ENCODE data around the gene FRMPD3.

Gene FRMPD3

DNA sequence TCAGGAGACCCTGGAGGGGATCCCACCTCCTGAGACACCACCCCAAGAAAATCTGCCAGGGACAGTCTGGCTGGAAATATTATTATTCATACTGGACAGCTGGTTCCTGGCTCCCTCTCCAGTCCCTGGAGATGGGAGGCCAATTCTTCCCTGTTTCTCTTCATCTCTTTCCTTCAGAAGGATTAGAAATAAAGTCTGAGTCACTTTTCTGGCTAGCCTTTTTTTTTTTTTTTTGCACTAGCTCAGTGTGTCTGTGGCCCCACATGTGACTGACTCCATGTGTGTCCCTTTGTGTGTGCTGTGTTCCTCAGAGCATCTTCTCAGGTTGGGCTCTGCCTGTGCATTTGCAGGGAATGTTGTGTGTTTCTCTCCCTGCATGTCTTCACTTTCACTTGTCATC lies 1.8 kb upstream of the FRMPD3 start (continued):
- TF ChIP-seq TCF4 (CRISPR knock-in tag; IDR thresholded peaks at IDR 0.05; ENCODE audit: borderline replicate concordance): no peak
- no peak for TF ChIP-seq GLIS3 (CRISPR knock-in tag; IDR thresholded peaks at IDR 0.05)
- TF ChIP-seq, protein P1, sequence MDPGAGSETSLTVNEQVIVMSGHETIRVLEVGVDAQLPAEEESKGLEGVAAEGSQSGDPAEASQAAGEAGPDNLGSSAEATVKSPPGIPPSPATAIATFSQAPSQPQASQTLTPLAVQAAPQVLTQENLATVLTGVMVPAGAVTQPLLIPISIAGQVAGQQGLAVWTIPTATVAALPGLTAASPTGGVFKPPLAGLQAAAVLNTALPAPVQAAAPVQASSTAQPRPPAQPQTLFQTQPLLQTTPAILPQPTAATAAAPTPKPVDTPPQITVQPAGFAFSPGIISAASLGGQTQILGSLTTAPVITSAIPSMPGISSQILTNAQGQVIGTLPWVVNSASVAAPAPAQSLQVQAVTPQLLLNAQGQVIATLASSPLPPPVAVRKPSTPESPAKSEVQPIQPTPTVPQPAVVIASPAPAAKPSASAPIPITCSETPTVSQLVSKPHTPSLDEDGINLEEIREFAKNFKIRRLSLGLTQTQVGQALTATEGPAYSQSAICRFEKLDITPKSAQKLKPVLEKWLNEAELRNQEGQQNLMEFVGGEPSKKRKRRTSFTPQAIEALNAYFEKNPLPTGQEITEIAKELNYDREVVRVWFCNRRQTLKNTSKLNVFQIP (CRISPR knock-in tag; IDR thresholded peaks at IDR 0.05; ENCODE audit: borderline replicate concordance, low read depth): no peak

DNA sequence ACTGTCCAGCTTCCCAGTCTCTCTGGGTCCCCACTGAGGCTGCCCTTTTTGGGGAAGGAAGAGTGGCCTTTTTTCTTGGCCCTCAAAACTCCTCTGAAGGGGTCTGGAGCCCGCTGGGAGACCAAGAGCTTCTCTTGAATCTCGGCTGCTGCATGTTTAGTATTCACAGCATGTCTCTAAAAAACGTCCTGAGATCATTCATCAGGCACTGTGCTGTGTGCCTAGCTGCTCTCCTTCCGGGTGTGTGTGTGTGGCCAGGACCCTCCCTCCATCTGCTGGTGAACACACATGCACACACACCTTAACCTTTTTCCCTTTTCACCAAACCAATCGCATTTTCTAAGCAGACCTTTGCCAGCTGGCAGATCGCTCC lies 841 bp upstream of the FRMPD3 start:
- no peak; the same call in 2 of the 3 replicates for ATAC-seq
- TF ChIP-seq ZNF8 (CRISPR knock-in tag; IDR thresholded peaks at IDR 0.05) (no peak), CSDC2 (CRISPR knock-in tag; IDR thresholded peaks at IDR 0.05) (no peak), ZFP3 (CRISPR knock-in tag; IDR thresholded peaks at IDR 0.05) (no peak), PPARA (CRISPR knock-in tag; IDR thresholded peaks at IDR 0.05; ENCODE audit: borderline replicate concordance) (no peak)

DNA sequence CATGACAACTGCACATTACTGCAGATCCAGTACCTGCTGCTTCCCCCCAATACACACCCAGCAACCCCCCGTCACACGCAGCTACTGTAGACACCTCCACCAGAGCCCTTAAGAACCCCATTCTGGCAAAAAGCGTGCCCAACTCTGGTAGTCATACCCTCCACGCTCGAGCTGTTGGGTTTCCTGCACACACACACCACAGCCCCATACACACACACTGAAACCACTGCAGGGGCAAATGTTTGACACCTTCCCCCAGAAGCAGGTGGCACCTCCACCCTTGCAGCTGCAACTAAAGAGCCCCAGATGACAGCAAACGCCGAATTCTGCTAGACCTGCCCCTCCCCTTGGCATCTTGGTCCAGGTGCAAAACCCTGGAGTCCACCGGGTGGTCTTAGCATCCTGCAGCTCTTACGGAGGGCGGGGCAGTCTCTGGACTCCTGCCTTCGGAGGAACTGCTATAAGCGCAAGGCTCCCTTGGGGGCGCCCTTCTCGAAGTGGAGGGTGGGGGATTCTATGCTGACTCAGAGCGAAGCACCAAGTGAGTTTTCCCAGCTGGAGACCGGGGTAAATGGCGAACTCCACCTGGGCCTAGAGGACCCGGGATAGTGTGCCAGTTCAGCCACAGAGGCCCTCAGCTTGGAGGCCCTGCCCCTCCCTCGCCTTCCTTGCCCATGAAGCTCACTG lies 1.5 kb downstream of the FRMPD3 start:
- no peak for ATAC-seq
- no peak for TF ChIP-seq ZFP3 (CRISPR knock-in tag; IDR thresholded peaks at IDR 0.05)

DNA sequence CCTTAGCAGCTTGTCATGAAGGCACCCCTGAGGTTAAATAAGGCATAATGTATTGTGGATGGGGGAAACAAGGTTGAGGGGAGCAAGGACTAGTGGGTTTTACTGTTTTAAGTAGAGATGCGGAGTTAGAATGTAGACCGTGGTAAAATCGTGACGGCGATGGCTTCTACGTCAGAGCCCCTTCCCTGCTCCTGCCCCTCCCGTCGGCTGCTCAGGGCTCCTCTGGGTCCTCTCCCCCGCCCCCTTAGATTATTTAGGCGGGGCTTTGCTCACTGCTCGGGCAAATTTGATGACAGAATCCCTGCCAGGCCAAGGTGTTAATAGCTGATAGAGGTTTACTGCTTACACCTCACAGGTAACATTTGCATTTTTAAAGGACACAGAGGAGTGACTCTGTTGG lies 2.3 kb downstream of the FRMPD3 start:
- TF ChIP-seq, protein P1 (CRISPR knock-in tag; IDR thresholded peaks at IDR 0.05; ENCODE audit: borderline replicate concordance, low read depth): no peak
- TF ChIP-seq ZC3H10 (CRISPR knock-in tag; IDR thresholded peaks at IDR 0.05): no peak
- TF ChIP-seq TOX (CRISPR knock-in tag; IDR thresholded peaks at IDR 0.05; ENCODE audit: borderline replicate concordance): no peak
- TF ChIP-seq OSR1 (CRISPR knock-in tag; IDR thresholded peaks at IDR 0.05): no peak
- no peak for TF ChIP-seq GLIS3 (CRISPR knock-in tag; IDR thresholded peaks at IDR 0.05)
- TF ChIP-seq ARNTL (CRISPR knock-in tag; IDR thresholded peaks at IDR 0.05; ENCODE audit: borderline replicate concordance, low read depth): no peak
- TF ChIP-seq ZNF70 (CRISPR knock-in tag; IDR thresholded peaks at IDR 0.05): no peak
- no peak for TF ChIP-seq ZNF8 (CRISPR knock-in tag; IDR thresholded peaks at IDR 0.05)
- no peak for ATAC-seq

DNA sequence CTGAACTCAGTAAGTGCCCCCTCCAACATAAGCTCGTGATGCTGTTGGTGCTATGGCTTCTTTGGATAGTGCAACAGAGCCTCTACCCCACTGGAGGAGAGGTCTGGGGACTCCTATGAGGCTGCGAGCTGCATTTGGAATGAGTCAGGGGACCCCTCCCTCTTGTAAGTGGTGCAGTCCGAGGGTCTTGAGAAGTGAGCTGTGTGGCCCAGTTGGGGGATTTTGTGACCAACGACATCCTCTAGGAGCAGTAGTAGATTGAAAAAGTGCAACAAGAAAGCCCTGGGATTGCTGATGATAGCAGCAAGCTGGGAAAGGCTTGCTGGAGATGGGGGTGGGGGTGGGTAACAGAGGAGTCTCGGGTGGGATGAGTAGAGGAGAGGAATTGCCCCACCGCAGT lies 3.1 kb downstream of the FRMPD3 start:
- no peak for ATAC-seq
- TF ChIP-seq GLIS3 (CRISPR knock-in tag; IDR thresholded peaks at IDR 0.05): no peak
- no peak for TF ChIP-seq SNAI2 (CRISPR knock-in tag; IDR thresholded peaks at IDR 0.05)
- no peak for TF ChIP-seq ARNTL (CRISPR knock-in tag; IDR thresholded peaks at IDR 0.05; ENCODE audit: borderline replicate concordance, low read depth)
- TF ChIP-seq BACH2 (CRISPR knock-in tag; IDR thresholded peaks at IDR 0.05; ENCODE audit: borderline replicate concordance): no peak
- TF ChIP-seq CSDC2 (CRISPR knock-in tag; IDR thresholded peaks at IDR 0.05): no peak
- TF ChIP-seq, protein P1 (CRISPR knock-in tag; IDR thresholded peaks at IDR 0.05; ENCODE audit: borderline replicate concordance, low read depth): no peak
- no peak for TF ChIP-seq OSR1 (CRISPR knock-in tag; IDR thresholded peaks at IDR 0.05)
- TF ChIP-seq ZFP3 (CRISPR knock-in tag; IDR thresholded peaks at IDR 0.05): no peak
- TF ChIP-seq, protein P2, sequence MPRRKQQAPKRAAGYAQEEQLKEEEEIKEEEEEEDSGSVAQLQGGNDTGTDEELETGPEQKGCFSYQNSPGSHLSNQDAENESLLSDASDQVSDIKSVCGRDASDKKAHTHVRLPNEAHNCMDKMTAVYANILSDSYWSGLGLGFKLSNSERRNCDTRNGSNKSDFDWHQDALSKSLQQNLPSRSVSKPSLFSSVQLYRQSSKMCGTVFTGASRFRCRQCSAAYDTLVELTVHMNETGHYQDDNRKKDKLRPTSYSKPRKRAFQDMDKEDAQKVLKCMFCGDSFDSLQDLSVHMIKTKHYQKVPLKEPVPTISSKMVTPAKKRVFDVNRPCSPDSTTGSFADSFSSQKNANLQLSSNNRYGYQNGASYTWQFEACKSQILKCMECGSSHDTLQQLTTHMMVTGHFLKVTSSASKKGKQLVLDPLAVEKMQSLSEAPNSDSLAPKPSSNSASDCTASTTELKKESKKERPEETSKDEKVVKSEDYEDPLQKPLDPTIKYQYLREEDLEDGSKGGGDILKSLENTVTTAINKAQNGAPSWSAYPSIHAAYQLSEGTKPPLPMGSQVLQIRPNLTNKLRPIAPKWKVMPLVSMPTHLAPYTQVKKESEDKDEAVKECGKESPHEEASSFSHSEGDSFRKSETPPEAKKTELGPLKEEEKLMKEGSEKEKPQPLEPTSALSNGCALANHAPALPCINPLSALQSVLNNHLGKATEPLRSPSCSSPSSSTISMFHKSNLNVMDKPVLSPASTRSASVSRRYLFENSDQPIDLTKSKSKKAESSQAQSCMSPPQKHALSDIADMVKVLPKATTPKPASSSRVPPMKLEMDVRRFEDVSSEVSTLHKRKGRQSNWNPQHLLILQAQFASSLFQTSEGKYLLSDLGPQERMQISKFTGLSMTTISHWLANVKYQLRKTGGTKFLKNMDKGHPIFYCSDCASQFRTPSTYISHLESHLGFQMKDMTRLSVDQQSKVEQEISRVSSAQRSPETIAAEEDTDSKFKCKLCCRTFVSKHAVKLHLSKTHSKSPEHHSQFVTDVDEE (CRISPR knock-in tag; IDR thresholded peaks at IDR 0.05): no peak
- TF ChIP-seq ZNF8 (CRISPR knock-in tag; IDR thresholded peaks at IDR 0.05): no peak

DNA sequence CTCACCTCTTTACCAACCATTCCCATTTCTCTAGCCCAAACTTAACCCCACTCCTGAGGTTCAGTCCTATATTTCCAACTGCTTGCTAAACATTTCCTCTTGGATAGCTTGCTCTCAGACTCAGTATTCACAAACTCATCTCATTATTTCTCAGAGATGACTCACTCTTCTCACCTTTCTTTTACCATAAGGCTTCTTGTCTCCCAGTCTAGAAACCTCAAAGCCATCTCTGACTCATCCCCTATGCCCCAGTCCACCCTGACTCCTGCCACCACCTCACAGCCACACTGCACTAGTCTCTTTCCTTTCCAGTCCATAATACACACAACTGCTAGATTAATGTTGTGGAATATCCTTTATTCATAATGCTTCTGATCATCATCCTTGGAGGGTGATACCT lies 4.8 kb downstream of the FRMPD3 start:
- TF ChIP-seq ZNF565 (CRISPR knock-in tag; conservative IDR thresholded peaks at IDR 0.05; ENCODE audit: low read depth): no peak
- TF ChIP-seq, protein P2 (CRISPR knock-in tag; IDR thresholded peaks at IDR 0.05): no peak
- TF ChIP-seq, protein P3, sequence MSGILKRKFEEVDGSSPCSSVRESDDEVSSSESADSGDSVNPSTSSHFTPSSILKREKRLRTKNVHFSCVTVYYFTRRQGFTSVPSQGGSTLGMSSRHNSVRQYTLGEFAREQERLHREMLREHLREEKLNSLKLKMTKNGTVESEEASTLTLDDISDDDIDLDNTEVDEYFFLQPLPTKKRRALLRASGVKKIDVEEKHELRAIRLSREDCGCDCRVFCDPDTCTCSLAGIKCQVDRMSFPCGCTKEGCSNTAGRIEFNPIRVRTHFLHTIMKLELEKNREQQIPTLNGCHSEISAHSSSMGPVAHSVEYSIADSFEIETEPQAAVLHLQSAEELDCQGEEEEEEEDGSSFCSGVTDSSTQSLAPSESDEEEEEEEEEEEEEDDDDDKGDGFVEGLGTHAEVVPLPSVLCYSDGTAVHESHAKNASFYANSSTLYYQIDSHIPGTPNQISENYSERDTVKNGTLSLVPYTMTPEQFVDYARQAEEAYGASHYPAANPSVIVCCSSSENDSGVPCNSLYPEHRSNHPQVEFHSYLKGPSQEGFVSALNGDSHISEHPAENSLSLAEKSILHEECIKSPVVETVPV (CRISPR knock-in tag; IDR thresholded peaks at IDR 0.05): no peak
- no peak for ATAC-seq
